Measurements from ENCODE around the gene DOK5. TPM values are rescaled to one million over a fixed set of nuclear protein-coding genes. Genes with fewer than 3 reads are reported as not detected.

The DOK5 gene
- total and polyA plus RNA-seq, 2 experiments from 2014 or later = 5.0 to 6.9 TPM

GRCh38 chr20:54570561-54570960 is 95.2 kb downstream of the DOK5 start:
- H4K20me1 ChIP-seq (replicated peaks; ENCODE audit: insufficient read depth) = no peaks in the 10 kb centered on the region
- no peak overlapping the region for H3K27ac ChIP-seq (ENCODE audit: low read depth)
- no peak overlapping the region for H3K4me3 ChIP-seq
- H3K36me3 ChIP-seq (ENCODE audit: insufficient read depth) = no peaks in the 10 kb centered on the region
- no peaks in the 10 kb centered on the region for H3K79me2 ChIP-seq (replicated peaks; ENCODE audit: insufficient read depth)
- no peaks in the 10 kb centered on the region; the same call in 1 of the 2 replicates for H3K9me2 ChIP-seq (ENCODE audit: insufficient read depth)
- H3K4me1 ChIP-seq (ENCODE audit: insufficient read depth) = no peaks in the 10 kb centered on the region
- H2AFZ ChIP-seq = no peak overlapping the region
- Mint-ChIP-seq H3K4me3 (no peak overlapping the region), H3K27ac (no peak overlapping the region), H3K9me3 (no peaks in the 10 kb centered on the region; the same call in 2 of the 3 replicates), H3K27me3 (ENCODE audit: insufficient read depth, low read depth, poor library complexity) (peaks cover 3% of the 10 kb centered on the region), H3K36me3 (ENCODE audit: low read depth) (no peaks in the 10 kb centered on the region), H3K4me1 (no peaks in the 10 kb centered on the region)
- ATAC-seq (no peak), DNase-seq (ENCODE audit: low spot score) (no peak)
- no peak for TF ChIP-seq NANOG (IDR thresholded peaks at IDR 0.05; ENCODE audit: borderline replicate concordance)
- no peak for TF ChIP-seq CTCF (conservative IDR thresholded peaks at IDR 0.05; ENCODE audit: low read depth in 2 of 2)
- TF ChIP-seq JUNB (IDR thresholded peaks at IDR 0.05; ENCODE audit: unreplicated experiment) = no peak
- TF ChIP-seq POLR2AphosphoS5 (IDR thresholded peaks at IDR 0.05; ENCODE audit: low read depth) = no peak
- no peak for TF ChIP-seq EZH2 (IDR thresholded peaks at IDR 0.05; ENCODE audit: low read depth, unreplicated experiment)
- no peak for TF ChIP-seq CREB1 (CRISPR knock-in tag; IDR thresholded peaks at IDR 0.05; ENCODE audit: low read depth)
- no peak for TF ChIP-seq ZNF331 (CRISPR knock-in tag; IDR thresholded peaks at IDR 0.05; ENCODE audit: low read depth)
- no peak for TF ChIP-seq ETS1 (IDR thresholded peaks at IDR 0.05)
- no peak for TF ChIP-seq REST (IDR thresholded peaks at IDR 0.05; ENCODE audit: unreplicated experiment)
- no peak for TF ChIP-seq STAT1 (IDR thresholded peaks at IDR 0.05; ENCODE audit: unreplicated experiment)
- TF ChIP-seq EZH2phosphoT487 (IDR thresholded peaks at IDR 0.05; ENCODE audit: unreplicated experiment) = no peak
- TF ChIP-seq ZNF114 (CRISPR knock-in tag; IDR thresholded peaks at IDR 0.05) = no peak
- no peak for TF ChIP-seq ZNF462 (CRISPR knock-in tag; IDR thresholded peaks at IDR 0.05)
- no peaks in the 10 kb centered on the region for H3F3A ChIP-seq (replicated peaks; ENCODE audit: low read depth)
- no peak overlapping the region for H3K4me2 ChIP-seq
- no peaks in the 10 kb centered on the region for H3K27me3 ChIP-seq (ENCODE audit: insufficient read depth)

All from GM23338 (cell line).